Measurements from ENCODE around the gene STK4. TPM values are rescaled to one million over a fixed set of nuclear protein-coding genes. Genes with fewer than 3 reads are reported as not detected.

Gene STK4
- 9.3 TPM for total RNA-seq
- long read RNA-seq, full-length matches to known transcripts = 3 of 5 reads
- long read RNA-seq, partial matches to known transcripts = 0 of 5 reads
- long read RNA-seq, other reads (novel, unspliced or antisense) = 2 of 5 reads

GRCh38 chr20:44966030-44966961 lies at the start of gene STK4:
TSS of gene STK4 (plus strand) at chr20:44966512. CDS start at chr20:44966569, 57 bp downstream.
- ATAC-seq (peak; percentile 99), DNase-seq (peak; percentile 97)
- intact Hi-C loops (cut with micrococcal nuclease) = no loop called here

- ATAC-seq = no peak
- no peak for DNase-seq
- intact Hi-C loops (cut with micrococcal nuclease) = no loop called here
Observed at GRCh38 chr20:44916586-44916985, 49.7 kb upstream of the STK4 start.

GRCh38 chr20:44917399-44917798 lies 48.9 kb upstream of the STK4 start:
- ATAC-seq (no peak), DNase-seq (no peak)
- intact Hi-C loops (cut with micrococcal nuclease) = no loop called here

GRCh38 chr20:44918342-44918741 lies 48.0 kb upstream of the STK4 start:
- ATAC-seq (no peak), DNase-seq (no peak)
- intact Hi-C loops (cut with micrococcal nuclease) = no loop called here

GRCh38 chr20:44918761-44919160 lies 47.6 kb upstream of the STK4 start:
- DNase-seq = no peak
- ATAC-seq = no peak
- intact Hi-C loops (cut with micrococcal nuclease) = no loop called here

GRCh38 chr20:44921447-44921846 lies 44.9 kb upstream of the STK4 start:
- no peak for ATAC-seq
- DNase-seq = no peak
- intact Hi-C loops (cut with micrococcal nuclease) = no loop called here

GRCh38 chr20:44924541-44924940 lies 41.8 kb upstream of the STK4 start:
- intact Hi-C loops (cut with micrococcal nuclease) = no loop called here
- no peak for ATAC-seq
- DNase-seq = no peak

GRCh38 chr20:44928595-44928994 lies 37.7 kb upstream of the STK4 start:
- intact Hi-C loops (cut with micrococcal nuclease) = no loop called here
- no peak for ATAC-seq

GRCh38 chr20:44930517-44931168 lies 35.7 kb upstream of the STK4 start:
- DNase-seq (no peak), ATAC-seq (no peak)
- intact Hi-C loops (cut with micrococcal nuclease) = no loop called here

More at GRCh38 chr20:44928595-44928994, 37.7 kb upstream of the STK4 start:
- no peak for DNase-seq

- DNase-seq = no peak
- ATAC-seq = no peak
- intact Hi-C loops (cut with micrococcal nuclease) = no loop called here
Observed at GRCh38 chr20:44931911-44932310, 34.4 kb upstream of the STK4 start.

GRCh38 chr20:44932916-44933315 lies 33.4 kb upstream of the STK4 start:
- ATAC-seq (no peak), DNase-seq (no peak)
- intact Hi-C loops (cut with micrococcal nuclease) = no loop called here

- DNase-seq = no peak
- ATAC-seq = no peak
- intact Hi-C loops (cut with micrococcal nuclease) = no loop called here
Observed at GRCh38 chr20:44936510-44936909, 29.8 kb upstream of the STK4 start.

- no peak for ATAC-seq
- intact Hi-C loops (cut with micrococcal nuclease) = no loop called here
- no peak for DNase-seq
Observed at GRCh38 chr20:44938637-44939036, 27.7 kb upstream of the STK4 start.

- DNase-seq (no peak), ATAC-seq (no peak)
- intact Hi-C loops (cut with micrococcal nuclease) = no loop called here
Observed at GRCh38 chr20:44941120-44941691, 25.1 kb upstream of the STK4 start.

GRCh38 chr20:44942264-44942973 lies 23.9 kb upstream of the STK4 start:
- DNase-seq (no peak), ATAC-seq (peak; percentile 31)
- intact Hi-C loops (cut with micrococcal nuclease) = no loop called here

GRCh38 chr20:44943828-44944227 lies 22.5 kb upstream of the STK4 start:
- intact Hi-C loops (cut with micrococcal nuclease) = no loop called here
- no peak for ATAC-seq
- DNase-seq = no peak

GRCh38 chr20:44945261-44945660 lies 21.1 kb upstream of the STK4 start:
- DNase-seq (no peak), ATAC-seq (peak; percentile 77)
- intact Hi-C loops (cut with micrococcal nuclease) = no loop called here

- no peak for DNase-seq
- intact Hi-C loops (cut with micrococcal nuclease) = no loop called here
- ATAC-seq = no peak
Observed at GRCh38 chr20:44946271-44946852, 19.9 kb upstream of the STK4 start.

GRCh38 chr20:44948107-44948506 lies 18.2 kb upstream of the STK4 start:
- DNase-seq = no peak
- no peak for ATAC-seq
- intact Hi-C loops (cut with micrococcal nuclease) = no loop called here

All from left ventricle myocardium superior (tissue), 1 donor.